ENCODE measurements around the gene GRAMD1C.
A peak's percentile ranks its signal among the peaks of the same experiment; 100 is the strongest.
"Not testable (repeated sequence)": the region's sequence is repeated elsewhere in the genome, so short reads cannot be mapped to it uniquely, and the experiment has no call there.

GRAMD1C gene

DNA sequence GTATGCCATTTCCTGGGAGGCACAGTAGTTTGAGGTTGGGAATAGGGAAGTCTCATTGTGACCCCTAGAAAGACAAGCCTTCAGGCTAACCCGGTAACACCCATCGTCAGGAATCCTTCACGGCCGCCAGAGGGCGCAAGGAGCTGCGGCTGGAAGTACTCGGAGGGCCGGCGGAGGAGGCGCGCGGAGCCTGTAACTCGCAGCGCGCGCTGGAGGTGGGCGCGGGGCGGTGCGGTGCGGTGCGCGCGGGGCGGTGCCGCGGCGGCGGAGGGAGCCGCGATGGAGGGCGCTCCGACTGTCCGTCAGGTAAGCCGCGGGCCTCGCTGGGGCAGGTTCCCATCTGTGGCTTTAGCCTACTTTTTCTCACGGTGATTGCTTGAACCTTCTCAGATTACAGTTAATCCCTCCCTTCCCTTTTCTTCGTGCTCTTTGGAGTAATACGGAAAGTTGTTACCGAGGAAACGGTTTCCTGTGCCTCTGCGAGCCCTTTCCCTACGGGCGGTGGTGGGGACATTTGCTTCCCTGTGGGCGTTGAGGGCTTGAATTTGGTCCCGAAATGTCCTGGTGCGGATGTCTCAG lies at the start of gene GRAMD1C:
TSS of gene GRAMD1C (plus strand) at position 158 of the 579 bp plus-strand sequence. CDS start at position 280, 122 bp downstream.
- DNase-seq (ENCODE audit: low read depth): peak; percentile 77

GRCh38 chr3:113791381-113791780 lies 47.2 kb upstream of the GRAMD1C start:
- DNase-seq (ENCODE audit: low read depth): no peak

GRCh38 chr3:113794526-113794925 lies 44.1 kb upstream of the GRAMD1C start:
- DNase-seq (ENCODE audit: low read depth): no peak

GRCh38 chr3:113795693-113796092 lies 42.9 kb upstream of the GRAMD1C start:
- no peak for DNase-seq (ENCODE audit: low read depth)

- DNase-seq (ENCODE audit: low read depth): no peak
Observed at GRCh38 chr3:113802795-113803455, 35.7 kb upstream of the GRAMD1C start.

DNA sequence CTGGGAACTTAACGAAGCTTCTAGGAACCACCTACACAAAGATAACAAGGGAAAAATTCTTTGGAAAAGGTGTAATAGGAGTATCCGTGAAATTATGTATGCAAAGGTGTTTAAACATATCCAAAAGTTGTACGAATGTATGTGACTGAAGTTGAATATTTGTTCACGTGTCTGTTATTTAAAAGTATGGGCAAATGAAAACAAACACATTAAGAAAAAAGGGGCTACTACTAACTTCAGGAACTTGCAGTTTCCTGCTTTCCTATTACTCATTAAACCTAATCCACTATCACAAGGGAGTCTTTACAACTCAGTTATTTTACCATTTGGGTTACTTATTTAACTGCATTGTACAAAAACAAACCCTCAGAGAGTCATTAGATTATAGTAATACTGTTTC lies 33.9 kb upstream of the GRAMD1C start:
- DNase-seq (ENCODE audit: low read depth): no peak

DNA sequence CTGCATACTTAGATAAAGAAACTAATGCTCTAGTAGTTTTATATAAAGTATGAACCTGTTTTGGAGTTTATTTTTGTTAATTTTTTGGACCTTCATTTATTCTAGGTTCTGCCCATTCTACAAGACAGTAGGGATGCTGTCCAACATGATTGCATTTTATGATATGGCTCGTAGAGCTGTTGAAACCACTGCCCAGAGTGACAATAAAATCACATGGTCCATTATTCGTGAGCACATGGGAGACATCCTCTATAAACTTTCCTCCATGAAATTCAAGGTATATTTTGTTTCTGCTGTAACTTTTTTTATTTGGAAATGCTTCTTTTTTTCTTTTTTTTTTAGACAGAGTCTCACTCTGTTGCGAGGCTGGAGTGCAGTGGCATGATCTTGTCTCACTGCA lies 33.3 kb upstream of the GRAMD1C start:
- DNase-seq (ENCODE audit: low read depth): no peak

DNA sequence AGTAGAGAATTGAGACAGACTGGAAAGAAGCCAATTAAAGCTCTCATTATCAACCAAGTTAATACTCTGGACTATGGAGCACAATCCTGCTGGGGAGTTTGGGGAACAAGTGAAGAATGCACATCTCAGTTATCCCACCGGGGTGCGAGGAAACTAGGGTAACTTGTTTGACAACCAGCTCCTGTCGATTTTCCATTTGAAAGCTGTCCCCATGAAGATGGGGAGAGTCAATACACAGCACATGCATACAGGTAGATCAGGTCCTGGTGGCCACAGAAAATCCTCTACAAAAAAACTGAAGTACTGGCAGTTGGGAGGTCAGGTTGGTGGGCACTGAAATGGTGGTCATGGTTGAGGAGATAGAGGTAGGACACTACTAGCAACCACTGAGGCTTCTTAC lies 25.7 kb upstream of the GRAMD1C start:
- no peak for DNase-seq (ENCODE audit: low read depth)

DNA sequence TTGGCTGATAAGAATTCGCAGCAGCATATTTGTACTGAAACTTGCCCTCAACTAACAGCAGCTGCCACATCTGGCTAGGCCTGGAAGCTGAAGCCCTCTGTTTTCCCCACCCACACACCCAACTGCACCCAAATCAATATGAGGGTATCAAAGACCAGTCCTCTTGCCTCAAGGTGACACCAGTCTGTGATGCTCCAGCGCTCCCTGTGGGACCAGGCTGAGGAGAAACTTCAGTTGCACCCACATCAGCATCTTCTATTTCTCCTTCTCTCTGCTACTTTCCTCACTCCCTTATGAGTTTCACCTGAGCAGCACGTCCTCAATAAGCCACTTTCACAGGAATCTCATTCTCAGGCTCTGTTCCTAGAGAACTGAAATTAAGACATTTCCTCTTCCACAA lies 18.7 kb upstream of the GRAMD1C start:
- no peak for DNase-seq (ENCODE audit: low read depth)

DNA sequence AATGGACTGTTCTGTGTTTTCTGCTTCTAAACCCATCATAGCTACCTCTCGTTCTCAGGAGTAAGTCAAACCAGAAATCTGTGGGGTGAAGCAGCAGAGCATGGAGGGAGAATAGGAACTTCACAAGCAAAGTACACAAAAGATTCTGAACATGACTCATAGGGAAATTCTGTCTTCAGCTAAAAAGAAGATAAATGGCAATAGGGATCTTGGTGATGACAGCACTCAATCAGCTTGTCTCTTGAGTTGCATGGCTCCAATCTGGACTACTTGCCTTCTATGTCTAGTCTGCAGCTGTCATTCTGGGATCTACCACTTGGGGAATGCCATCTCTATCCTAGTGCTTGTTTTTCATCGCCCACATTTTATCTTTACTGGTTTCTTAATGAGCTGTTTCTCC lies 13.5 kb upstream of the GRAMD1C start:
- no peak for DNase-seq (ENCODE audit: low read depth)

DNA sequence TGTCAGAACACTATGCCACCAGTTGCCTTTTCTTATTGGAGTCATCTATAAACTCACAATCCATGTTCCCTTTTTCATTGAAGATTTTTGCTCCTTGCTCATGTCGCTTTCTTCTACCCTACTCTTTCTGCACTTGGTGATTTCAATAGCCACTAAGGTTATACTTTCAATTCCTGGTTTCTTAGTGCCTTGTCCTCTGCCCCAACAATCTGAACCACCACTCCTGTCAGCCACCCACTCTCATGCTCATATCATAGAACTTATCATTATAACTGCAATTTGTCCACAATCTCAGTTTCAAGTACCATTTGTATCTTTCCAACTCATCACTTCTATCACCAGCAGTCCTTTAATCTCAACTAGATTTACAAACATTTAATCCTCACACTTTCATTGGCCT lies 10.0 kb upstream of the GRAMD1C start:
- no peak for DNase-seq (ENCODE audit: low read depth)

DNA sequence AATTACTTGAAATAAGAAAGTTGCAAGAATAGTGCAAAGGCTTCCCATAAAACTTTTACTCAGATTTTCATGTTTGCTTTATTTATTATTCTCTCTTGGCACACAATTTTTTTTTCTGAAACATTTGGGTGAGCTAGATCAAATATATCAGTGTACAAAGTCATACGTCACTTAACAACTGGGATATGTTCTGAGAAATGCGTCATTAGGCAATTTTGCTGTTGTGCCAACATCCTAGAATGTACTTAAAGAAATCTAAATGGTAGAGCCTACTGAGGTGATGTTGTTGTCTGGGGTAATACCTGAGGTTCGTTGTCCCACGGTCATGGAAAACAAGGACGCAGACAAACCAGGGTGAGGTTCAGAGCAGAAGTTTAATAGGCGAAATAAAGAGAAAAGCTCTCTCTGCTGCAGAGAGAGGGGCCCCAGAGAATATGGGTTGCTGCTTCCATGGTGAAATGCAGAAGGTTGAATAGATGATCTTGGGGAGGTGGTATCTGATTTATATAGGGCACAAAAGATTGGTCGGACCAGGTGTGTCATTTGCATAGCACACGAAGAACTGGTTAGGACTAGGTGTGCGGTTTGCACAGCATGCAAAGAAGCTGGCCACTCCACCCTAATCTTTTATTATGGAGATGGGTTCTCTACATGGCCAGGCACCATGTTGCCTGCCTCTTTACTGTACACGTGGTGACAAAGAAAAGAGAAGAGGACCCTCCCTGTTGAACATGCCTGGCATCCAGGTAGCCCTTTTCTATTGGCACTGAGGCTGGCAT lies 8.8 kb upstream of the GRAMD1C start:
- DNase-seq (ENCODE audit: low read depth): no peak

- no peak for DNase-seq (ENCODE audit: low read depth)
Observed at GRCh38 chr3:113831103-113831355, 7.6 kb upstream of the GRAMD1C start.

DNA sequence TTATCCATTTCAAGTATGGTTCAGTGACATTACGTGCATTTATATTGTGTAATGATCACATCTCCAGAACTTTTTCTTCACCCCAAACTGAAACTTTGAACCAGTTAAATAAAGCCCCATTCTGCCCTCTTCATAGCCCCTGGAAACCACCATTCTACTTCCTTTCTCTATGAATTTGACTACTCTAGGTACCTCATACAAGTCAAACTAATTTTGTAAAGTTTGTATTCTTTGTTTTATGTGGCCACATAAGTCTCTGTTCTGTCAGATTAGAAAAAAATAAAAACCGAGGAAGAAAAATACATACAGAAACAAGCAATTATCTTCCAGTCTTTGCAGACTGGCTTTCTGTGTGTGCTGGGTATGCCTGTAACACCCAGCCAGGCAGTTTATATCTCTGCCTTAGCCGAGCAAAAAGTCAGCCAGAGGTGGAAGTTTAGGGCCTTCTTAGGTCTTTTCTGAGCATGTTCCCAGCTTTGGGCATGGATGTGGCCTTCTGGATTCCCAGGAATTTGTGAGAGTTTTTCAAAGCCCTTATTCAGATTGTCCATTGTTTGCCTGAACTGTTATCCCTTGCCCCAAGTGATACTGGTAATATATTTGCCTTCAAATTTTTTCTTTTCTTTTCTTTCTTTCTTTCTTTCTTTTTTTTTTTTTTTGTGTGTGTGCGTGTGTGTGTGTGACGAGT lies 6.0 kb upstream of the GRAMD1C start:
- no peak for DNase-seq (ENCODE audit: low read depth)

DNA sequence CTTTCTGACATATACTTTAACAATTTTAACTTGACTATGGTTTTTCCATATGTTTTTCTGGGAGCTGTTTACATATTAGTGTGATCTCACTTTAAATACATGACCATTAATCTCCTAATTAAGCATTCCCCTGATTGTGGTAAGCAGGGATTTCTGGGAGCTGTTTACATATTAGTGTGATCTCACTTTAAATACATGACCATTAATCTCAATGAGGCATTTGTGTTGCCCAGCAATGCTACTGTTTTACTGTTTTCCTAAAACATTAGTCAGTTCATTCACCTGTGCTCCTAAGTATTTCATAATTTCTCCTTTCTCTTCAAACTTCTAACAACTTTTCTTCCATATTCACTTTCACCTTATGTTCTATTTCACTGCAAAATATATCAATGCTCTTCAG lies 3.6 kb upstream of the GRAMD1C start:
- DNase-seq (ENCODE audit: low read depth): no peak

- no peak for DNase-seq (ENCODE audit: low read depth)
Observed at GRCh38 chr3:113839551-113839950, 963 bp downstream of the GRAMD1C start.

DNA sequence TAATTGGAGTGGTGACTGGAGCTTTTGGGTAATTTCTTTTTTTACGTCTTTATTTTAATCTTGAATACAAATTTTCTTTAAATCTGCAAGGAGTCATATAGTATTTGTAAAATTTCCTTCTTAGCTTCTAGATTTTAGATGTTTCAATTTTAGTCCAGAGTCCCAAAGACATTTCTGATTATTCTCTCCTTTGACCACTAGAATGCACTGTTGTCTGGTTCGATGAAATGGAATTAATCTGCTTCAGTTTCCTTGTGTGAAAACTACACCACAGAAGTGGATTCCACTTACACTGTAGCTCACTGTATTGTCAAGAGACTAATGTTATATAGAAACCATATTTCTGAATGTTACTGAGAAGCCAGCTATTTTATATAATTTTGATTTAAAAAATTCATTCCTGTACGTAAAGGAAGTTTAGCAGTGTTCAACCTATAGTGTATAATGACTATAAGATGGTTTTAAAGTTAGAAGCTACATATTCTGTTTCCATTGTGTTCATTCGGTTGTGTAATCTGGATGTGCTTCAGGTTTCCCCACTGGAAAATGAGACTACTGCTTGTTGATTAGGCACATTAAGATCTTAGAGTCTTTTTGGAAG lies 6.1 kb downstream of the GRAMD1C start:
- DNase-seq (ENCODE audit: low read depth): no peak

DNA sequence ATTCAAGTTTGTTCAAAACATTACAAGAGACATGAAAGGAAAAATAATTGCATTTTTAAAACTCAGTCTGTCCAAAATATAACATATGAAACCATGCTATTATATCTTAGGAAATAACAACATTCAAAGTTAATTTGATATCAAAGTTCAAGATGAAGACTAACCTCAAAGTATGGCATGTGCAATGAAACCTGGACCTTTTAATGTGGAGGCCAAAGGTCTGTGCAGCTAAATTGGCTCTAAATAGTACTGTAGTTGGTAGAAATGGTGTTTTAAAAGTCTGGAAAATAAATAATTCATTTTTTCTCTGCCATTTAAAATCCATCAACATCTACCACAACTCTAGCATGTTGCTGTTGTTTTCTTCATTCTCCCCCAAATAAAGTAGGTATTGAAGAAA lies 8.7 kb downstream of the GRAMD1C start:
- no peak for DNase-seq (ENCODE audit: low read depth)

GRCh38 chr3:113847664-113848461 lies 9.3 kb downstream of the GRAMD1C start:
- DNase-seq (ENCODE audit: low read depth): no peak

- DNase-seq (ENCODE audit: low read depth): not testable (repeated sequence)
Observed at GRCh38 chr3:113849071-113849470, 10.5 kb downstream of the GRAMD1C start.

- DNase-seq (ENCODE audit: low read depth): not testable (repeated sequence)
Observed at GRCh38 chr3:113849841-113850240, 11.3 kb downstream of the GRAMD1C start.

DNA sequence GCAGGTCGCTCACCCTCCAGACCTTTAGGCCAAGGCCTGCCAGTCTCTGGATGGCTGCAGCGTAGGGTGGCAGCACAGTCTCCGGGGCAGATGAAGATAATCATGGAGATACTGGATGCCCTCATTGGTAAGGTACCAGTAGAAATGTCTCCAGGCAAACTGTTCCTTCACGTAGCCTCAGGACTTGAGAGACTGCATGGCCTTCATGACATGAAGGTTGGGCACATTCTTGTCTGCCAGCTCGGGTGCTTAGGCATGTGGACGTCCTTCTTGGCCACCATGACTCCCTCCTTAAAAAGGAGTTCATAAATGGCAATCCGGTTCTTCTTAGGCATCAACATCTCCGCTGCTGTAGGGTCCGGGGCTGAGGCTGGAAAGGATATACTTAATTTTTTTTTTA lies 11.8 kb downstream of the GRAMD1C start:
- not testable (repeated sequence) for DNase-seq (ENCODE audit: low read depth)
